Mesothelial cell of epicardium (in vitro differentiated cells): ENCODE measurements around the gene BBS2. TPM values are rescaled to one million over a fixed set of nuclear protein-coding genes. Genes with fewer than 3 reads are reported as not detected.

Experiments
- DNase-seq, 2 experiments: peaks; one replicate each; pipeline ENCODE4 v3.0.0; 2021; ENCODE audit warnings: low spot score in 2 of 2; ENCODE audit not compliant: unreplicated experiment in 2 of 2
- H3K27ac Mint-ChIP-seq: 2 replicates; pipeline ENCODE4 v1.8.0; 2021; ENCODE audit warnings: mixed read lengths
- H3K27me3 Mint-ChIP-seq: 2 replicates; pipeline ENCODE4 v1.8.0; 2021; ENCODE audit warnings: low read depth, mixed read lengths
- H3K36me3 Mint-ChIP-seq: 2 replicates; pipeline ENCODE4 v1.8.0; 2021; ENCODE audit warnings: mixed read lengths
- H3K4me1 Mint-ChIP-seq: 2 replicates; pipeline ENCODE4 v1.8.0; 2021; ENCODE audit warnings: mixed read lengths
- H3K4me3 Mint-ChIP-seq: 2 replicates; pipeline ENCODE4 v1.8.0; 2021; ENCODE audit warnings: mild to moderate bottlenecking, moderate library complexity, mixed read lengths
- H3K9me3 Mint-ChIP-seq: 2 replicates; pipeline ENCODE4 v1.8.0; 2021; ENCODE audit warnings: mixed read lengths
- CTCF ChIP-seq: fragments of 200-600 bp; sonication (generic); IDR thresholded peaks from one replicate; pipeline ENCODE4 v1.5.0; 2021; ENCODE audit warnings: antibody characterized with exemption; ENCODE audit not compliant: unreplicated experiment
- total RNA-seq: library from RNA; stranded (reverse); gene quantifications from 3 replicates; pipeline ENCODE4 v1.2.1, GENCODE V29; 2021

The BBS2 gene
- total RNA-seq, 1 donor from 2014 or later, result 60.8 TPM

DNA sequence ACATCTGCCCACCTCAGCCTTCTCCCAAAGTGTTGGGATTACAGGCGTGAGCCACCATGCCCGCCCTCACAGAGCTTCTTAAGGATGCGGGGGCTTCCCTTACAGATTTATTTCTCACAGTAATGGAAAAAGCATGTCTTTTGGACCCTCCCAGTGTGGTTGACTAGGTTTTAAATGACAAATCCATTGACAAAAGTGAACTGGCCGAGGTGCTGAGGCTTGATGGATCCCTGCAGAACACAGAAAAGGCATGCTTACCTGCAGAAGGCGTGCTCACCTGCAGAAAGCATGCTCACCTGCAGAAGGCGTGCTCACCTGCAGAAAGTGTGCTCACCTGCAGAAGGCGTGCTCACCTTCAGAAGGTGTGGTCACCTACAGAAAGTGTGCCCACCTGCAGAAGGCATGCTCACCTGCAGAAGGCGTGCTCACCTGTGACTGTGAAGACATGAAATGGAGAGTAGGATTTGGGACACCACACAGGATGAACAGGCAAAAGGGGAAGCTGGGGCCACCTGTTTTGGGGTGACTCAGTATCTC is 15.1 kb upstream of the BBS2 start:
- H3K27me3 Mint-ChIP-seq, result peaks cover 60% of the 10 kb centered on the region
- DNase-seq, result no peak
- no peaks in the 10 kb centered on the region for H3K9me3 Mint-ChIP-seq
- H3K36me3 Mint-ChIP-seq, result no peaks in the 10 kb centered on the region
- no peak overlapping the region for H3K27ac Mint-ChIP-seq
- H3K4me1 Mint-ChIP-seq, result no peaks in the 10 kb centered on the region
- H3K4me3 Mint-ChIP-seq, result no peak overlapping the region
- no peak for TF ChIP-seq CTCF

GRCh38 chr16:56532714-56533113 is 12.9 kb upstream of the BBS2 start:
- no peak for DNase-seq
- Mint-ChIP-seq H3K27me3 (peaks cover 65% of the 10 kb centered on the region), H3K27ac (no peak overlapping the region), H3K9me3 (no peaks in the 10 kb centered on the region), H3K4me1 (no peaks in the 10 kb centered on the region), H3K36me3 (no peaks in the 10 kb centered on the region), H3K4me3 (no peak overlapping the region)
- TF ChIP-seq CTCF, result no peak

- Mint-ChIP-seq H3K27ac (no peak overlapping the region), H3K9me3 (no peaks in the 10 kb centered on the region), H3K4me3 (no peak overlapping the region), H3K36me3 (no peaks in the 10 kb centered on the region), H3K27me3 (peaks cover 60% of the 10 kb centered on the region), H3K4me1 (peaks cover under 1% of the 10 kb centered on the region)
- DNase-seq, result no peak
- TF ChIP-seq CTCF, result no peak
Measured at GRCh38 chr16:56530872-56531271, 11.0 kb upstream of the BBS2 start.

DNA sequence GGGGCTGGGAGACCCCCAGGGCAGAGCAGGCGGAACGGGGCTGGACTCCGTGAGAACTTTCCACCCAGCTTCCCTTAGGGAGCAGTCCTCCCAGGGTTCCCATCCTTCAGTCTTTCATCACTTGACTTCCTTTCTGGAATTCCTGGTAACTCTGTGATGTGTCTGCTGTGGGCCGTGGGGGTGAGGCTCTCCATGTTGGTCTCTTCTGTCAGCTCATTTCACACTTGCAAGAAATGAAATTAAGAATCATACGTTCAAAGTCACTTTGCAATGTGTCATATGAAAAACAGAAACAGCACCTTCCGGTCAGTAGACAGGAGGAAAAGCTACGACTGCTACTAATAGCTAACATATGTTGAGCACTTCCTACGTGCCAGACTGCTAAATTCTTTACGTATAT is 5.4 kb upstream of the BBS2 start:
- no peak overlapping the region for H3K27ac Mint-ChIP-seq
- no peak for DNase-seq
- H3K4me3 Mint-ChIP-seq, result no peak overlapping the region
- H3K27me3 Mint-ChIP-seq, result peaks cover 18% of the 10 kb centered on the region
- no peaks in the 10 kb centered on the region for H3K9me3 Mint-ChIP-seq
- H3K4me1 Mint-ChIP-seq, result peaks cover 10% of the 10 kb centered on the region
- TF ChIP-seq CTCF, result no peak
- H3K36me3 Mint-ChIP-seq, result no peaks in the 10 kb centered on the region

GRCh38 chr16:56520251-56520577 is 390 bp upstream of the BBS2 start:
- Mint-ChIP-seq H3K27ac (peak overlapping the region; percentile 89), H3K9me3 (no peaks in the 10 kb centered on the region), H3K4me3 (peak overlapping the region; percentile 79), H3K4me1 (peaks cover 20% of the 10 kb centered on the region), H3K27me3 (no peaks in the 10 kb centered on the region), H3K36me3 (no peaks in the 10 kb centered on the region)
- DNase-seq, result no peak
- TF ChIP-seq CTCF, result no peak

DNA sequence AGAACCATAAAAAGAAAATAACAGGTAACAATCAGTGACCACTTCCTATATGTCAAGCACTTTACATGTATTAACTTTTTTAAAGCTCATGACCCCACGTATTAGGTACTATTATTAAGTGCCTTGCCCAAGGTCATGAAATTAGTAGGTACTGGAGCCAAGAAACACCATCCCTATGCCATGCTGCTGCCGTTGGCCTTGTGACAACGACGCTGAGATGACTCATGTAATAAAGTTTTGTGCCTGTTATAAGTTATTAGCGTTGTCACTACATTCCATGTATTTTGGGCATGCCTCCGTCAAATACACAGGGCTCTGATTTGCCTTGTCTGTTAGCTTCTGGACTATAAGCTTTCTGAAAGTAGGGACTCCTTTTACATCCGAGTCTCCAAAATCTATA is 1.4 kb downstream of the BBS2 start:
- Mint-ChIP-seq H3K27ac (peak overlapping the region; percentile 71), H3K4me1 (peaks cover 20% of the 10 kb centered on the region), H3K36me3 (peaks cover 5% of the 10 kb centered on the region), H3K9me3 (no peaks in the 10 kb centered on the region), H3K27me3 (no peaks in the 10 kb centered on the region), H3K4me3 (peak overlapping the region; percentile 79)
- no peak for TF ChIP-seq CTCF
- no peak for DNase-seq
